ENCODE data around the gene TMEM231.
"Not testable (repeated sequence)": the region's sequence is repeated elsewhere in the genome, so short reads cannot be mapped to it uniquely, and the experiment has no call there.

Gene TMEM231

DNA sequence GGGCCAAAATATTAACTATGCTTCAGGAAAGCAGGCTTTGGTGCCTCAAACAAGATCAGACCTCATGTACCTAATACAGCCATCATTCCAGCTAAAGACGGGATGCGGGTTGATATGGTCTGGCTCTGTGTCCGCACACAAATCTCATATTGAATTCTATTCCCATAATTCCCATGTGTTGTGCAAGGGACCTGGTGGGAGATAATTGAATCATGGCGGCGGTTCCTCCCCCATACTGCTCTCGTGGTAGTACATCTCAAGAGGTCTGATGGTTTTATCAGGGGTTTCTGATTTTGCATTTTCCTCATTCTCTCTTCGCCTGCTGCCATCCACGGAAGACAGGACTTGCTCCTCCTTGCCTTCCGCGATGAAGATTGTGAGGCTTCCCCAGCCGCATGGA is 41.8 kb downstream of the TMEM231 start:
- TF ChIP-seq CTCF (IDR thresholded peaks at IDR 0.05; ENCODE audit: borderline replicate concordance, control extremely low read depth, extremely low read depth, insufficient read depth, missing control alignments): no peak
- in situ Hi-C loops (cut with MboI; ENCODE audit: low sequenced_read_pairs, unreplicated experiment): no loop called here
- no peak for DNase-seq (ENCODE audit: low spot score)

DNA sequence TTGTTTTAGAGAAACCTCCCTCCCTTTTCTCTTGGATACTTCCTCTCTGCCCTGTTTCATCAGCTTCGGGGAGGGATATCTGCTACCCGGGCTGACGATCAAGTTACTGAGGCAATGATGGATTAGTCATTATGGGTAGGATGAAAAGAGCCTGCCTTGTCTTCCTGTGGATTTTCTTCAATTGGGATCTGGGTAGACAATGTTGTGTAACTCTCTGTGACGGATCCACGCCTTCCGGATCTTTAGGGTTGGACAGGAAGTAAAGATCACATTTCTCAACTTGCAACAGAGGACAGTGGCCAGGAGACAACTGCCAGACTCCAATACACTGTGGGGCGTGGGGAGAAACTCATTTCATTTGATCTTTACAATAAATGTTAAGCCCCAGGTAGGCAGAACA is 49.5 kb downstream of the TMEM231 start:
- in situ Hi-C loops (cut with MboI; ENCODE audit: low sequenced_read_pairs, unreplicated experiment): no loop called here
- DNase-seq (ENCODE audit: low spot score): no peak
- TF ChIP-seq CTCF (IDR thresholded peaks at IDR 0.05; ENCODE audit: borderline replicate concordance, control extremely low read depth, extremely low read depth, insufficient read depth, missing control alignments): no peak

GRCh38 chr16:75506107-75506506 is 49.9 kb downstream of the TMEM231 start:
- DNase-seq (ENCODE audit: low spot score): no peak
- in situ Hi-C loops (cut with MboI; ENCODE audit: low sequenced_read_pairs, unreplicated experiment): no loop called here
- no peak for TF ChIP-seq CTCF (IDR thresholded peaks at IDR 0.05; ENCODE audit: borderline replicate concordance, control extremely low read depth, extremely low read depth, insufficient read depth, missing control alignments)

GRCh38 chr16:75503801-75504200 is 52.3 kb downstream of the TMEM231 start:
- no peak for TF ChIP-seq CTCF (IDR thresholded peaks at IDR 0.05; ENCODE audit: borderline replicate concordance, control extremely low read depth, extremely low read depth, insufficient read depth, missing control alignments)
- no peak for DNase-seq (ENCODE audit: low spot score)
- in situ Hi-C loops (cut with MboI; ENCODE audit: low sequenced_read_pairs, unreplicated experiment): no loop called here

GRCh38 chr16:75502916-75503605 is 53.0 kb downstream of the TMEM231 start:
- TF ChIP-seq CTCF (IDR thresholded peaks at IDR 0.05; ENCODE audit: borderline replicate concordance, control extremely low read depth, extremely low read depth, insufficient read depth, missing control alignments): no peak
- in situ Hi-C loops (cut with MboI; ENCODE audit: low sequenced_read_pairs, unreplicated experiment): no loop called here
- DNase-seq (ENCODE audit: low spot score): no peak

DNA sequence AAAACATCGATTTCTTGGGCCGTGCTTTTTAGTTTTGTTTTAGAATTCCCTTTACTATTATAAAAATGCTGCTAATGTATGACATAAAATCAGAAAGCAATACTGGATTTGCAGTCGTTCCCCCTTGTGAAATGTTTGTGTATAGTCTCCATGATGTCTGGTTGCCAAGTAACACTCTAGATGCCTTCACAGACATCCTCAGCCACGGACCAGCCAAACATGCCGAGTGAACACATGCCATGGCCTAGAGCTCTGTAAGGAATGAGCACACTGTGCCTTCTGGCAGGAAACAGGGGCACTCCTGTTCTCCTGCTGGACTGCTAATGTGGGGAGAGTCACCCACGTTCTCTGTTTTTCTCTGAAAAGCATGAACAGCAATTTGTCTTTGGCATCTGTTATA is 54.2 kb downstream of the TMEM231 start:
- in situ Hi-C loops (cut with MboI; ENCODE audit: low sequenced_read_pairs, unreplicated experiment); DNase-seq (ENCODE audit: low spot score): not testable (repeated sequence)

DNA sequence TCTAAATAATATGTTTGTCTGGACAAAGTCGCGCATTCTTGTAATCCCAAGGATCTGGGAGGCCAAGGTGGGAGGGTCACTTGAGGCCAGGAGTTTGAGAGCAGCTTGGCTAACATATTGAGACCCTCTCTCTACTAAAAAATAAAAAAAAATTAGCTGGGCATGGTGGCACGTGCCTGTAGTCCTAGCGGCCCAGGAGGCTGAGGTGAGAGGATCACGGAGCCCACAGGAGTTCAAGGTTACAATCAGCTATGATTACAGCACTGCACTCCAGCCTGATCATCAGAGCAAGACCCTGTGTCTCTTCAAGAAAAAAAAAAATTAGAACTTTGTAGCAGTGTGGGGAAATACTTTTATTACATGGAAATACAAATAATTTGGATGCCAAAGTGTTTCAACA is 54.7 kb downstream of the TMEM231 start:
- no peak for TF ChIP-seq CTCF (IDR thresholded peaks at IDR 0.05; ENCODE audit: borderline replicate concordance, control extremely low read depth, extremely low read depth, insufficient read depth, missing control alignments)
- in situ Hi-C loops (cut with MboI; ENCODE audit: low sequenced_read_pairs, unreplicated experiment): no loop called here
- no peak for DNase-seq (ENCODE audit: low spot score)

DNA sequence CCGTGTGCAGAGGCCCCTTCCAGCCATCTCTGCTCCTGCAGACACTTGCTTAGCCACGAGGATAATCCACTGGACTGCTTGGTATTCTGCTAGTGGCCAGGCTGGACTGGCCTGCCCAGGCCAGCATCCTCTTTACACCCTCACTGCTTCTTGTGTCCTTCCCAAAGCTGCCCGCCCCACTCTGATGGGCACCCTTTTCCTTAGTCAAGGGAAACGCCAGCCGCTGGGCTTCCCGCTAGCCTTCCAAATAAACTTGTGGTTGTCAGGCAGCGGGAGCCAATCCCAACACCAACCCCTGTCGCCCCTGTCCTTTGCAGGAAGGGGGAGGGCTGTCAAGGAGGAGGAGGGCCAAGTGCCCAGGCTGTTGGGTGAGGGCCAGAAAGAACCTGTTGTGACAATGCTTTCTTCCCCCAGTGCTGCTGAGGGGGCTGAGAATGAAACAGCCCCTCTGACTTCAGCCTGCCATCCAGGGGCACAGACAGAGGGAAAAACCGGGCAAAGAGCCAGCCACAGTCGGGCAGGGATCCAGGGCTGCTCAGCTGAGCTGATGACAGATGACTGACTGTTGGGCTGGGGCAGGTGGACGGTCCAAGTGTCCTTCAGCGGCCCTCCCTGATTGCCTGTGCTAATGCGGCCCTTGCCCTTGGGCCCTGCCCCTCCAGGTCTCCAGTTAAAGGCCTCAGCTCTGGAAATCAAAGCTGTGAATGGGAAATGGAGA is 57.3 kb downstream of the TMEM231 start:
- not testable (repeated sequence) for DNase-seq (ENCODE audit: low spot score)

More for the DNA sequence above, 57.3 kb downstream of the TMEM231 start:
- in situ Hi-C loops (cut with MboI; ENCODE audit: low sequenced_read_pairs, unreplicated experiment): not testable (repeated sequence)
